Suppressor macrophage (primary cell): ENCODE measurements around the gene HOXA10.

ENCODE experiments used
- DNase-seq, 4 experiments: peaks; one replicate each; pipeline ENCODE4 v3.0.0-alpha.2; 2020 to 2022

The HOXA10 gene

GRCh38 chr7:27128776-27129728 lies 45.1 kb downstream of the HOXA10 start:
- DNase-seq, result no peak

GRCh38 chr7:27128034-27128433 lies 46.1 kb downstream of the HOXA10 start:
- DNase-seq, result no peak

DNA sequence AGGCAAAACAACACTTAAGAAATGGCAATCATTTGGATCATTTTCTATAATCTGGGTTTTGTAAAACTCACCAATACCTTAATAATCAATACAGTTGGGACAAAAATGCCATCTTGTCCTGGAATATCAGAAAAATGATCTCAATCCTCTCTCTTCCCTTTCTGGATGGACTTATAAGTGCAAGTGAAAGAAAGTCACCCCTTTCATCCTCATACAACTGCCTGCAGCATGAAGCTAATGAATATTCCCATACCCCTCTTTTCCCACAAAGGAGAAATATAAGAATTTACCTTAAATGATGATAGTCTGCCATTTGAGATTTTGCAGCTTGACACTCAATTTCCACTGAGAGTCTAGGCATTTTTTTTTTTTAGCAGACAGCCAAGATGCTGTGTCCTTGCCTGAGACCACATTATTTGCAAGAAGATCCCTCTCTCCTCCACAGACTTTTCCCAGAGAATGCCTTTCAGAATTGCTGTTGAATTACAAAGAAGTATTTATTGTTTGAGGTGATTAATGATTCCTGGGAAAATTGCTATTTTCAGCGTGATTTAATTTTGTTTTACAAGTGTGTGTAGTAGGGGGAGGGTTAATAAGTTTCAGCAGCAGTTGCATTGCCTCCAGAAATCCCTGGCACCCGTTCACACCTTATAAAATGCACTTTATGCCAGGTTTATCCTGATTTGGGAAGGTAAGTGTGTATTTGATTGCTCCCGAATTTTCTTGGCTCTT lies 47.4 kb downstream of the HOXA10 start:
- no peak for DNase-seq

GRCh38 chr7:27125986-27126394 lies 48.1 kb downstream of the HOXA10 start:
- DNase-seq, result no peak

GRCh38 chr7:27124902-27125689 lies 49.0 kb downstream of the HOXA10 start:
- no peak for DNase-seq

DNA sequence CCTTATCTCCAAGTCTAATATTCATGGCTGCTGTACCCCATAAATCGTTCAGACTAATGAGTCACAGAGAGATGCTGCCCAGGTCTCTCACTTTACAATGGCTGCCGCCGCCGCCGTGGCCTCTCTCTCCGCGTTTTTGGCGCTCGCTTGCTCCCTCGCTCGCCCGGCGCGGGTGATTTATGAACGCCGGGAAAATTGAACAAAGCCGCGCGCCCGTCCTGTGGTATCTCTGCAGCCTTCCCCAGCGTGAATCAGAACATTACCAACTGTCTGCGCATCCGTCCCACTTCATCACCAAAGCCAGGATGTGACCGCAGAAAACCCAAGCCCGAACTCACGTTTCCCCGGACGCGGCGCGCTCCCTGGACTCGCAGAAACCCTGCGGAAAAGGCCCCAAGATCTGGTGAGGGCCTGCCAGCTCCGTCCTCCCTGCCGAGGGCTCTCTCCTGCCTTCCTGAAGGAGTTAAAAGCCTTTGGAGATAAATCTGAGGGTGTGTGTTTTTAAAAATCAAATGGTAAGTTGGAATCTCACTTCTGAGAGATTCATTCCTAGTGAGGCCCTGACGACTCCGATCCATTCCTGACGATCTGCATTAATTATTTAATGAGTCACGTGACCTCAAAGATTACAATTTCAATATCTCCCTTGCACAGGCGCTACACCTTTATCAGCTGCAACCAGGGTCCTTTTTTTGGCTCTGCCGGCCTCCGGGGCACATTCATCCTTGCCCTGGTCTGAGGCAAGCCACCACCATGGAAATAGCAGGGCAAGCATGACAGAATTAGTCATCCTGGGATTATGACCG lies 49.8 kb downstream of the HOXA10 start:
- DNase-seq, result no peak

GRCh38 chr7:27123477-27124053 lies 50.6 kb downstream of the HOXA10 start:
- no peak for DNase-seq

GRCh38 chr7:27123007-27123476 lies 51.1 kb downstream of the HOXA10 start:
- DNase-seq, result no peak

DNA sequence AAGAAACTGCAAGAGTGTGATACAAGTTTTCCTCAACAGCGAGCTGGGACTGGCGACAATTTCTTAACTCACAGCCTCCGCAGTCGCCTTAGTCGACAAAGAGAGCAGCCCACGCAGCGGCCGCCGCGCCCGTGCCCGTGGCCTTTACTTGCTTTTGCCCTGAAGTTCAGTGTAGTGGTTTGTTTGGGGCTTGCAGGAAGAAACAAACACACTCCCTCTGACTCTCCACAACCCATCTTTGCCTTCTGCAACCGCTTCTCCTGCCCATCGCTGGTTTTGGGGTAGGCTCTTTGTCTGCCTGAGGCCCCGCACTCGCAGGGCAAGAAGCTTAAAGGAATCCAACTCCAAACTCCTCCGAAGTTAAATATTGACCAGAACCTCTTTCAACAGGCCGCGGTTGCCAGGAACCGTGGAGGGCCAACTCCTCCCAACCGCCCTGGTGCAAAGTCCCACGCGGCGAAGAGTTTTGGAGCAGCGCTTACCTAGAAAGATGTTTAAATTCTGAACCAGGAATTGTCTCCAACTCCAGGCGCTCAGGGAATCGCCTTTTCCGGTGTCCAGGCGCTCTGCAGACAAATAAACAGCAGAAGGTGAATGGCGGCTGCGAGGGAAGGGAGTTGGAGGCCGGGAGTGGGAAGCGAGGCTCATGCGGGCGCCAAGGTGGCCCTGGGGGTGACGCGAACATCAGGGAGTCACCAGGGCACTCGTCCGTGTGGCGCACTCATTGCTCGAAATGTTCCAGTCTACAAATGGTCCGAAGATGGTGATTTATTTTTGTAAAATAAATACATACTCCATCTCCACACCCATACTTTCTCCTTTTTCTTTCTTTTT lies 51.8 kb downstream of the HOXA10 start:
- no peak for DNase-seq

DNA sequence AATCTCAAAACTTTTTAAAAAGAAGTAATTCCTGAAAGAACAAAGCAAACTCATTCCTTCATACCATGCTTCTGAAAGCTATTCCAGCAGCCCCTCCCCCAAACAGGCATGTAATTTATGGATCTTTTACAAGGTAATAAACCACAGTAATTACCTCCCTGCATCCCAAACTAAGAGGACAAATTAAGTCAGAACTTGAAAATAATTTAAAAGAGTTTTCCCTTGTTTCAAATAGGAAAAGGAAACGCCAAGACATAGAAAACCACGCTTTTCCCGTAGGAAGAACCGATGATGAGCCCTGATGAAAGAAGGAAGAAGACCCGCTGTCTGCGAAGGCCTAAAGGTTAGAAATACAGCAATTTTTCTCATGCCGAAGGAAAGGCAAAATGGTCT lies 52.4 kb downstream of the HOXA10 start:
- no peak for DNase-seq
